ENCODE results near the gene NTF4.
"Not testable (repeated sequence)": the region's sequence is repeated elsewhere in the genome, so short reads cannot be mapped to it uniquely, and the experiment has no call there.

NTF4 gene

DNA sequence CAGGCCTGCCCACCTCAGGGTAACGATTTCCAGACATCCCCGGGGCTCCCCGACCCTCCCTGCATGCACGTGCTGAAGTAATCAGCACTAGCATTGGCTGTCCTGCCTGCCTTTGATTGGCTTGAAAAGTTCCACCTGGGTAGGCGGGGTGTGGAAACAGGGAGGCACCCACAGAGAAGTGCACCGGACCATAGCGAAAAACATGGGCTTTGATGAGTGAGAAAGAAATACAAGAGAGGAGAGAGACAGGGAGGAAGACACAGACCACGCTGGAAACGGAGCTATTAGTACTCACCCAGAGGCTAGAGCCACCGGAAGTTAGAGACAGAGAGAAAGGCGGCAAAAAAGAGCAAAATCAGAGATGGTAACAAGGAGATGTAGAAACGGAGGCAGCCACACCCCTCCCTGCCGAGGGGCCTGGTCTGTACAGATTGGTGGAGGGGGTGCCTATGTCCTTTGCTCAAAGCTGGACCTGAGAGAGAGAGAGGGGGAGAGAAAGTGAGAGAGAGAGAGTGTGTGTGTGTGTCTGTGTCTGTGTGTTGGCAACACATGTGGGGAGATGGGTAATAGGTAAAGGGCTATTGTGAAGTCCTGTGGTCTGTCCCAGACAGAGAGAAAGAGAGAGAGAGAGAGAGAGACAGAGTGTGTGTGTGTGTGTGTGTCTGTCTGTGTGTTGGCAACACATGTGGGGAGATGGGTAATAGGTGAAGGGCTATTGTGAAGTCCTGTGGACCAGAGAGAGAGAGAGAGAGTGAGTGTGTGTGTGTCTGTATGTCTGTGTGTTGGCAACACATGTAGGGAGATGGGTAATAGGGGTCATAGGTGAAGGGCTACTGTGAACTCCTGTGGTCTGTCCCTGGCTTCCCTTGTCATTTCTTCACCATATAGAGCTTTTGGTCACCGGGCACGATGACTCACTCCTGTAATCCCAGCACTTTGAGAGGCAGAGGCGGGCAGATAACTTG lies 43.4 kb downstream of the NTF4 start:
- DNase-seq (ENCODE audit: low read depth in 3 of 3): no peak

DNA sequence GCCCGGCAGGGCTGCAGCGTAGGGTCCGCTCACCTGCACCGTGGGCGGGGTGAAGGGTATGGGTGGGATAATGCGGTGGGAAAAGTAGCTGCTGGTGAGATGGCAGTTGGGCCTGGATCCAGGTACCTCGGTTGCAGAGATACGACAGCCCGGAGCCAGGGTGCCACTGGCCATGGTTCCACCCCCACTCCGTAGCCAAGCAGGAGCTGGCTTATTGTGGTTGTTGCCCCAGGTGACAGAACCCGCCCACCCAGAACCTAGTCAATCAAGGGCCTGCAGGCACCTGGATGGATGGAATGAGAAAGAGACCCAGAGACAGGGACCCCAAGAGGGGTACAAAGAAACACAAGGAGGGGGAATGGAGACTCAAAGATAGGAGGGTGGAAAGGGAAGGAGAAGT lies 44.3 kb downstream of the NTF4 start:
- DNase-seq (ENCODE audit: low read depth in 3 of 3): no peak

DNA sequence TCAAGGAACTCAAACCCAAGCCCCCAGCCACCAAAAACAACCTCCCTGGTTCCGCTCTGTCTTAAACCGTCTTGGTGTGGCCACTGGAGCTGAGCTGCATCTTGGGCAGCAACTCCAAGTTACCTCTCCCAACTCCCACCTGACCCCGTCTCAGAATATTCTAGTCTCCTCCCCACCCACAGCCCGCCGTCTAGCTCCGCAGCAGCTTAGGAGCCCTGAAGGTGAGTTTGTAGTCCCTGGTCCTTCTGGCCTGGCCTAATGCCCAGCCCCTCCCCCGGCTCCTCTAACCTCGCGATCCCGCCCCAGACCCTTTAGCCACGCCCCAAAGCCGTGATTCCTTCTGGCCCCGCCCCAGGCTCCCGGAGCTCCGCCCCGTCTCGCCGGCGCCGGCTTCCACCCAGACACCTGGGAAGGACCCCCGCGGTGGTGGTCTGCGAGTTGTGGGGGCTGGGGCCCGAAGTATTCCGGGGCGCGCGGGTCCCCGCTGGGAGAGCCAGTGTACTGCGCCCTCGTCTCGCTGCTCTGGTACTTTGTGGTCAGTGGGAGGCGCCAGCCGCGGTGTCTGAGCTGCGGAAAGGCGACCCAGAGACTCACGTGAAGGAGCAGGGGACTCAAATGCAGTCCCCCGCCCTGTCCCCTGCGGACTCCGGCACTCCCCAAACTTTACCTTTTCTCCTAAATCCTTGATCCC lies 45.2 kb downstream of the NTF4 start:
- peak; percentile 32 to 58 (median 36) for DNase-seq (ENCODE audit: low read depth in 3 of 3)

DNA sequence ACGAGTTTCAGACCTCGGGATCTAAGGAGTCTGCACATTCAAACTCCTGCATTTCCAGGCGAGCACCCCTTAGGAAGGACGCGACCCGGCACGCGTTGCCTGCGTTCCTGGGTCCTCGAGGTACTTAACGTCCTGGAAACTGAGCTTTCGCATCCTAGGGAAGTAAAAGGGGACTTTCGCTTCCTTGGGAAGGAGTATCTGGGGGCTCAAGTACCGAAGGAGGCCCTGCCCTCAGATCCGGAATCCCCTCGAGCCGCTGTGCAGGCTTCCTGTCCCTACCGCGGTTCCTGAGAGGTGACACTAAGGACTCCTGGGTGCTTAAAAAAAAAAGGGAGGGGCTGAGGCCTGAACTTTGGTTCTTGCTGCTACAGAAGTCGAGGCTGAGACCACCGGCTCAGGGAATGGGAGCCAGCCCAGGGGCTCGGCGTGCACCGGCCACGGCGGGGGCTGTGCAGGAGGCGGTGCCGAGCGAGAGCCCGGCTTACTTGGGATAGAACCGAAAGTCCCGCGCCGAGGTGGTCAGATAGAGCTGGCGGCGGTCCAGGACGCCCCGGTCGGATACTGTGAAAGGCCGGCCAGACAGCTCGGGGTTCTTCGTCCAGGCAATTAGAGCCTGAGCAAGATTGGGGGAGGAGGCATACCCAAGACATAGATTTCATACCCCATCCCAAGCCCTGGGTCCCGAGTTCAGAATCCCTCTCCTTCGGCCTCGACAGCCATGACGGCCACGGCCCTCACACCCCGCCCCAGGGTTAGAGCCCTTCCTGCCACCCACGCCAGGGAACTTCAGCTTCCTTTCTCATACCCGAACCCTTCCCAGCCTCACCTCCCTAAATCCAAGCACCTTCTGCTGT lies 46.0 kb downstream of the NTF4 start:
- DNase-seq (ENCODE audit: low read depth in 3 of 3): not testable (repeated sequence)

DNA sequence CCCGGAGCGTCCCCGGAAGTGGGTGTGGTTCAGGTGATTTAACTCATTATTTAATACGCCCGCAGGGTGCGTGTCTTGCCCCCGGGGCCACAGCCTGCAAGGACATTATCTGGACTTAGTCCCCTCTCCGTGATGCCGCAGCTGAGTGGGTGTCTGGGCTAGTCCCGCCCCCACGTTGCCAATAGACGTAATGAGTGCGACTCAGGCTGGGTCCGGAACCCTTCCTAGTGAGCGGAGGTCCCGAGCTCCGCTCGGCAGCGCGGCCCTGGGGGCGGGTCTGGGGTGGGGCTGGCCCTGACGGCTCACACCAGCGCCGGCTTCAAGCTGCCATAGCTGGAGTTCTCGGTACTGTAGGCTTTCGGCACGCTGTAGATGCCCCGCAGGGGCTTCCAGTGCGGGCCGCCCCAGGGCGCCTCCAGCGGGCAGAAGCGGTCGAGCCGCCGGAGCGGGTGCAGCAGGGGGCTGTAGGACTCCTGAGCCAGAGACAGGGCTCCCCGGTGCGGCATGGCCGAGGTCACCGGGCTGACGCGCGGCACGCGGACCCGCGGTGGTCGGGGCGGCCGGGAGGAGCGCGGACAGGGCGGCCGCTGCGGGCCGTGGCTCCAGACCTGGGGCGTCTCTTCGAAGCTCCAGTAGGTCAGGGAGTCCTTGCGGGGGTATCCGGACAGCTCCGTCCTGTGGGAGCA lies 46.8 kb downstream of the NTF4 start:
- peak; percentile 38 to 52 (median 42) for DNase-seq (ENCODE audit: low read depth in 3 of 3)

DNA sequence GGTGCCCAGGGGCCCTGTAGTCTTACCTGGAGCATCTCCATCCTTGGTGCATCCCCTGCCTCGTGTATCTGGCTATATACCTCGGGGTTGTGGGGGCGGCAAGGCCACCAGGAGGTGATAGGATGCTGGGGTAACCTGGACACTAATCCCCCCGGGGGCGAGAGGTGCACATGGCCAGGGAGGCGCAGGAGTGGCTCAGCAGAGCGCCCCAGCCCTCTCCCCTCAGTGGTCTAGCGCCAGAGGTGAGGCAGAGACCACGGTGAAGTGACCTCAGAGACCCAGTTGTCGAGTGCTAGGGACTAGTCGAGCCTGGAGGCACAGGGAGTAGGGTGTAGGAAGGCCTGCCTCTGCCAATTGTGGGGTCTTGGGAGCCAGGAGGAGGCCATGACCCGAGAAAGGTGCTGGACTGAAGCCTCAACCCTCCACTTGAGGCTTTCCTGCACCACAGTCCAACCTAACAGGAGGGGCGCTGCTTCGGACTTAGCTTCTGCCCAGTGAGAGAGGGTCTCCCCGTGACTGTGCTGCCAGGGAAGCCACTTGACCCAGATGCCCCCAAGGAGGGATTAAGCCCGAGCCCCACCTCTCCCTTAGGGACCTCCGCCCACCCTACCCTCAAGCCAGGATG lies 47.5 kb downstream of the NTF4 start, which contains the start of gene LHB:
Gene LHB, minus strand, starts transcription at position 51 of the 625 bp plus-strand sequence. Its CDS starts 10 bp downstream, at position 41.
- DNase-seq (ENCODE audit: low read depth in 3 of 3): no peak

DNA sequence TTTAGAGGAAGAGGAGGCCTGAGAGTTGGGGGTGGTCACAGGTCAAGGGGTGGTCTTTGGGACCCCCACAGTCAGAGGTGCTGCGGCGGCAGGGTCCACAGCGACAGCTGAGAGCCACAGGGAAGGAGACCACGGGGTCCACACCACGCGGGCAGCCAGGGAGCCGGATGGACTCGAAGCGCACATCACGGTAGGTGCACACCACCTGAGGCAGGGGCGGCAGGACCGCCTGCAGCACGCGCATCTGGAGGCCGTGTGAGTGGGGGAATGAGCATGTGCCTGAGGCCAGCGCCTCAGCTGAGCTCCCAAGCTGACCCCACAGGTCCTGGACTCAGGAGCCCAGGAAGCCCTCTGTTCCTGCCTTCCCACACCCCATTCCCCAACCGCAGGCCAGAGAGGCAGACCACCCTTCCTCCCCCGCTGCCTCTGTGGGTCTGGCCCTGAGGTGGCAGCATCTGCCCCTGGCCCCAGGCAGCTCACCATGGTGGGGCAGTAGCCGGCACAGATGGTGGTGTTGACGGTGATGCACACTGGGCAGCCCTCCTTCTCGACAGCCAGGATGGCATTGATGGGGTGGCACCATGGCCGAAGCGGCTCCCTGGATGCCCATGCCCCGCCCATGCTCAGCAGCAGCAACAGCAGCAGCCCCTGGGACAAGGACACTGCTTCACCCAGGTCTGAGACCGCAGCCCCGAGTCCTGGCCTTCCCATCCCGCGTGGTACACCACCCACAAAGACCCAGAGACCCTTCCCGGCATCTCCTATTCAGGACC lies 48.4 kb downstream of the NTF4 start:
- no peak for DNase-seq (ENCODE audit: low read depth in 3 of 3)

DNA sequence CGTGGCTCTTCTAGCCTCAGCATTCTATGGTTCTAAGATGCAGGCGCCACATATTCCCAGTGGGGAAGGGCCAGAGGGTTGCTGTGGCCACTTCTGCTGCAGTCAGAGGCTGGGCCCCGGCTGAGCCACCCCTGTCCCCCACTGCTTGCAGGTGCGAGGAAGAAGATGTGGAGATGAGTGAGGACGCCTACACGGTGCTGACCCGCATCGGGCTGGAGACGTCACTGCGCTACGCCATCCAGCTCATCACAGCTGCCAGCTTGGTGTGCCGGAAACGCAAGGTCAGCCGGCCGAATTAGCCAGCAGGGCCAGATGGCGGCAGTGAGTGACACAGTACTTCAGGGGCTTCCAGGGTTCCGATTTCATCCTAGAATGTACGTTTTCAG lies 49.8 kb downstream of the NTF4 start:
- no peak for DNase-seq (ENCODE audit: low read depth in 3 of 3)

- no peak for DNase-seq (ENCODE audit: low read depth in 3 of 3)
Observed at GRCh38 chr19:49014123-49014869, 50.3 kb downstream of the NTF4 start.

DNA sequence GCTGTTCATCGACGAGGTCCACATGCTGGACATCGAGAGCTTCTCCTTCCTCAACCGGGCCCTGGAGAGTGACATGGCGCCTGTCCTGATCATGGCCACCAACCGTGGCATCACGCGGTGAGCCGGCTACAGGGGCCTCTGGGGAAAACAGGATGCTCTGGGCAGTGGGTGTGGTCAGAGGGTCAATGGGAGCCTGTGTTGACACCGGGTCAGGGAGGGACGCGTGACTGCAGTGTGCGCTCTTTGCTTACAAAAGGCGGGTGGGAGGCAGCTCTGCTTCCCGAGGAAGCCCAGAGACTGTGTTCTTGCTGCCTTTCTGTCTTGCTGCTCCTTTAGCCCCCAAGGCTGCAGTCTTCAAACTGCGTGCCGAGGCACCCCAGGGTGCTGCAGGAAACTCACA lies 53.4 kb downstream of the NTF4 start:
- DNase-seq (ENCODE audit: low read depth in 3 of 3): no peak
